Stomach (tissue), 9 donors: ENCODE data around the gene SYCN. TPM values are rescaled to one million over a fixed set of nuclear protein-coding genes. Genes with fewer than 3 reads are reported as not detected.

Experiments
- DNase-seq, 2 donors: peaks; one replicate each; pipeline versions ENCODE4 v3.0.0 to v3.0.0-alpha.2; 2013 to 2019
- H3K27ac ChIP-seq, 5 donors: fragments of 200-600 bp in 4 of 5; sonication (generic) in 4 of 5; one replicate each; pipeline ENCODE4 v1.5.1; 2013 to 2019; ENCODE audit warnings: mild to moderate bottlenecking in 1 of 5, moderate library complexity in 1 of 5
- H3K27me3 ChIP-seq, 3 donors: fragments of 200-600 bp; sonication (generic); one replicate each; pipeline ENCODE4 v1.5.1; 2017 to 2019; ENCODE audit warnings: mixed run types in 1 of 3
- H3K36me3 ChIP-seq, 4 donors: fragments of 200-600 bp; sonication (generic); 1 replicate in 3 of 4; 2 replicates in 1 of 4; pipeline ENCODE4 v1.5.1; 2016 to 2019
- H3K4me1 ChIP-seq, 4 donors: fragments of 200-600 bp; sonication (generic); one replicate each; pipeline ENCODE4 v1.5.1; 2016 to 2019
- H3K4me3 ChIP-seq, 4 donors: fragments of 200-600 bp; sonication (generic) in 3 of 4; one replicate each; pipeline ENCODE4 v1.5.1; 2016 to 2019; ENCODE audit warnings: mild to moderate bottlenecking in 1 of 4
- H3K9me3 ChIP-seq, 4 donors: fragments of 200-600 bp; sonication (generic); one replicate each; pipeline ENCODE4 v1.5.1; 2016 to 2019
- CTCF ChIP-seq, 7 experiments: fragments of 450-650 bp in 4 of 7; fragments of 200-600 bp in 3 of 7; sonication (generic) in 3 of 7; IDR thresholded peaks; one replicate each; pipeline ENCODE4 v1.5.1; 2016 to 2019; ENCODE audit warnings: antibody characterized with exemption in 7 of 7, control low read depth in 2 of 7, mild to moderate bottlenecking in 1 of 7
- EP300 ChIP-seq: sonication (generic); formaldehyde crosslinking; IDR thresholded peaks from one replicate; pipeline ENCODE4 v1.6.1; 2017; ENCODE audit warnings: antibody characterized with exemption
- POLR2A ChIP-seq, 4 donors: fragments of 450-650 bp; IDR thresholded peaks; one replicate each; pipeline ENCODE4 v1.6.1; 2016; ENCODE audit warnings: antibody characterized with exemption in 4 of 4, control low read depth in 2 of 4, mild to moderate bottlenecking in 1 of 4, moderate library complexity in 1 of 4
- POLR2AphosphoS5 ChIP-seq, 3 donors: sonication (generic); formaldehyde crosslinking; IDR thresholded peaks; one replicate each; pipeline ENCODE4 v1.6.1; 2016; ENCODE audit warnings: antibody characterized with exemption in 3 of 3
- WGBS, 5 donors: extraction: QIAGEN DNeasy Blood & Tissue Kit in 3 of 5; methylation state at CpG; one replicate each; pipeline versions ENCODE4 v1.1.5 to v1.1.7; 2013 to 2018; 5-methylcytosine and 5-hydroxymethylcytosine counted together
- intact Hi-C: fragments of 100-400 bp; cut with DNase I; formaldehyde crosslinking; loops from one replicate; pipeline ENCODE4 v1.15.1; 2023; ENCODE audit warnings: low total_unique reads
- polyA plus RNA-seq, 3 donors: library from polyadenylated mRNA; stranded (reverse); fragments of 200-250 nt; gene quantifications; one replicate each; pipeline ENCODE4 v1.2.3, GENCODE V29; 2013
- total RNA-seq, 5 donors: library from RNA; depleted of rRNA; stranded (reverse); fragments of >200 nt; gene quantifications; one replicate each; pipeline versions ENCODE4 v1.1.0 to v1.2.3, GENCODE V29; 2014 to 2016
- donor health status: healthy with polysubstance abuse.
- donor health status: Bipolar disorder and iron deficiency.
- donor health status: healthy.

SYCN gene
- total and polyA plus RNA-seq, 8 donors, result 0.65 to 1.9 TPM; not detected in 6

- 71 to 76% (median 74%) methylated on average over 20 to 21 of the region's 21 CpGs for WGBS, 5 donors
- intact Hi-C loops, result no loop called here
- peaks cover 19 to 46% (median 45%) of the 10 kb centered on the region in 4 donors for H3K36me3 ChIP-seq
- no peak for DNase-seq
- H3K4me3 ChIP-seq, result no peak overlapping the region
- no peaks in the 10 kb centered on the region for H3K27me3 ChIP-seq
- H3K9me3 ChIP-seq, result peaks cover 0 to 6% (median 0%) of the 10 kb centered on the region in 4 donors
- no peaks in the 10 kb centered on the region for H3K4me1 ChIP-seq
- H3K27ac ChIP-seq, result no peak overlapping the region
- TF ChIP-seq POLR2A (IDR thresholded peaks at IDR 0.05) (no peak), CTCF (IDR thresholded peaks at IDR 0.05) (no peak), POLR2AphosphoS5 (IDR thresholded peaks at IDR 0.05) (no peak)
Measured at GRCh38 chr19:39181500-39182173, 22.4 kb downstream of the SYCN start.

GRCh38 chr19:39180749-39181148, 23.3 kb downstream of the SYCN start:
- H3K27ac ChIP-seq, result no peak overlapping the region
- TF ChIP-seq POLR2AphosphoS5 (IDR thresholded peaks at IDR 0.05), result no peak
- TF ChIP-seq EP300, result no peak
- TF ChIP-seq CTCF (IDR thresholded peaks at IDR 0.05), result no peak
- no peak for TF ChIP-seq POLR2A (IDR thresholded peaks at IDR 0.05)
- no peaks in the 10 kb centered on the region for H3K27me3 ChIP-seq
- intact Hi-C loops, result no loop called here
- peaks cover 0 to 6% (median 0%) of the 10 kb centered on the region in 4 donors for H3K9me3 ChIP-seq
- no peaks in the 10 kb centered on the region for H3K4me1 ChIP-seq
- no peak for DNase-seq
- WGBS, 5 donors, result 57 to 91% (median 68%) methylated on average over 9 of the region's 9 CpGs
- peaks cover 27 to 55% (median 54%) of the 10 kb centered on the region in 4 donors for H3K36me3 ChIP-seq
- no peak overlapping the region for H3K4me3 ChIP-seq

GRCh38 chr19:39179754-39180153, 24.3 kb downstream of the SYCN start:
- Histone ChIP-seq H3K4me1 (no peaks in the 10 kb centered on the region), H3K4me3 (no peak overlapping the region), H3K27me3 (no peaks in the 10 kb centered on the region), H3K27ac (no peak overlapping the region), H3K36me3 (peaks cover 35 to 65% (median 64%) of the 10 kb centered on the region in 4 donors), H3K9me3 (peaks cover 0 to 6% (median 0%) of the 10 kb centered on the region in 4 donors)
- no peak for TF ChIP-seq EP300
- no peak for TF ChIP-seq POLR2AphosphoS5 (IDR thresholded peaks at IDR 0.05)
- no peak for TF ChIP-seq POLR2A (IDR thresholded peaks at IDR 0.05)
- no peak for TF ChIP-seq CTCF (IDR thresholded peaks at IDR 0.05)
- 86 to 95% (median 91%) methylated on average over 9 to 10 of the region's 10 CpGs for WGBS, 5 donors
- intact Hi-C loops, result no loop called here
- no peak for DNase-seq

- Histone ChIP-seq H3K27ac (no peak overlapping the region), H3K36me3 (peaks cover 41 to 78% (median 77%) of the 10 kb centered on the region in 4 donors), H3K27me3 (no peaks in the 10 kb centered on the region), H3K4me3 (no peak overlapping the region), H3K4me1 (no peaks in the 10 kb centered on the region), H3K9me3 (peaks cover 0 to 4% (median 0%) of the 10 kb centered on the region in 4 donors)
- no peak for DNase-seq
- TF ChIP-seq CTCF (IDR thresholded peaks at IDR 0.05) (no peak), POLR2A (IDR thresholded peaks at IDR 0.05) (no peak), POLR2AphosphoS5 (IDR thresholded peaks at IDR 0.05) (no peak)
- 89 to 94% (median 93%) methylated on average over 27 to 30 of the region's 30 CpGs for WGBS, 5 donors
- intact Hi-C loops, result no loop called here
Measured at GRCh38 chr19:39178296-39179006, 25.6 kb downstream of the SYCN start.
